GM18951 (cell line): Measurements from ENCODE around the gene TET2.

Experiments
- POLR2A ChIP-seq: IDR thresholded peaks from 4 replicates; pipeline ENCODE4 v1.6.1; 2011; ENCODE audit warnings: mild to moderate bottlenecking; ENCODE audit not compliant: insufficient read length, insufficient read depth; ENCODE audit errors: extremely low read depth
- in situ Hi-C: fragments of 300-500 bp; cut with MboI; formaldehyde crosslinking; loops from one replicate; pipeline ENCODE4 v1.12.0; 2022; ENCODE audit warnings: low sequenced_read_pairs, mixed read lengths, inconsistent platforms; ENCODE audit not compliant: unreplicated experiment

The TET2 gene

GRCh38 chr4:105327956-105328355 is 181.3 kb downstream of the TET2 start:
- TF ChIP-seq POLR2A: no peak
- in situ Hi-C loops: no loop called here

DNA sequence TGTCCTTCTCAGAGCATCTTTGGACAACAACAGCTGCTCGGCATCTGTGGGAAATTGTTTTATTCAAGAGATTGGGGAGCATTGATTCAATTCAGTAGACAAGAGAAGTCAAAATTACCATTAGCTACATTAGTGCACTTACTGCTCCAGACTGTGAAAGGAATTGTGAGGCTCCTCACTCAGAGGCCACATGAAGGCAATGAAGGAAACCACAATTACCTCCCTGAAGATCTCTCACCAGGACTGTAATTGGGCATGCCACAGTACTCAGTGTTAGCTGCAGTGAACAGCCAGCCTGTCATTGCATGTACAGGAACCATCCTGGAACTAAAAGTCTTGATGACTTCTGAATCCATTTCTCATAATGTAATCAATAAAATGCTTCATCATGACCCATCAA is 182.4 kb downstream of the TET2 start:
- TF ChIP-seq POLR2A: no peak
- in situ Hi-C loops: no loop called here
